NB4 (cell line): Measurements from ENCODE around the gene BRF1.

ENCODE experiments used
- CTCF ChIP-seq: IDR thresholded peaks from one replicate; pipeline ENCODE4 v1.5.1; 2012; ENCODE audit warnings: low read depth, low read length
- POLR2A ChIP-seq: IDR thresholded peaks from 2 replicates; pipeline ENCODE4 v1.6.1; 2011; ENCODE audit warnings: mild to moderate bottlenecking; ENCODE audit not compliant: insufficient read length; ENCODE audit errors: extremely low read depth

GRCh38 chr14:105317546-105317945, 16.7 kb upstream of the BRF1 start:
- TF ChIP-seq POLR2A (no peak), CTCF (no peak)
